ENCODE data around the gene AXIN2.

DNA sequence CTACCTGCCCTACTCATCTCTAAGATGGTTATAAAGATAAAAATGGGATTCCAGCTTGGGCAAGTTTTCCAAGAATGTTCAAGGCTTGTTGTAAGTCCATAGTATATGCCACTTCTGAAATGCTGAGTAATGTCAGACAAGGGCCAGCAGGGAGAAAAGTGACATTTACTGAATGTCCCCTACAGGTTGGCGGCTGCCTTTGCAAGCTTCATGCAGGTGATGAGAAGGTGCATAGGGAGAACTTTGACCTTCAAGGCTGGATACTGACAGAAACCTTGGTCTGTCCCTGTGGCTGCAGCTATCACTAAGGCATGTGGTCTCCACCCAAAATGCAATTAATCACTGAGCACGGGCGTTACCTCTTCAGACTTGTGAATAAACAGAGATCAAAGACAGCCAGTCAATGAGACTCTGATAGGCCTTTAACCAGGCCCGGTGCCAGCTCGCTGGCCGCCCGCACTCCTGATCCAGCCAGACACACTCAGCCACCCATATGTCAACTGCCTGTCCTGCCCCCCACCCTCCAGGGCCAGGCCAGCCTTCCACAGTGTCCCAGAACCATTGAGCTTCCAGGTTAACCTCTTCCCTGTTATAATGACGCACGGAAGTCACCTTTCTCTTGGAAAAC lies 26.8 kb upstream of the AXIN2 start:
- TF ChIP-seq EZH2 (IDR thresholded peaks at IDR 0.05), result no peak
- no peak for TF ChIP-seq POLR2AphosphoS5 (IDR thresholded peaks at IDR 0.05; ENCODE audit: borderline replicate concordance, low read depth, low read length)

Measured in SK-N-MC (cell line).